Esophagus muscularis mucosa (tissue), 4 donors: ENCODE results near the gene KIAA1210. TPM values are rescaled to one million over a fixed set of nuclear protein-coding genes. Genes with fewer than 3 reads are reported as not detected.

Experiments used
- DNase-seq: peaks from one replicate; pipeline ENCODE4 v3.0.0-alpha.2; 2017; ENCODE audit errors: extremely low spot score
- H3K27ac ChIP-seq, 4 donors: fragments of 200-600 bp; sonication (generic); replicated peaks in 1 of 4; 1 replicate in 3 of 4; 2 replicates in 1 of 4; pipeline ENCODE4 v1.5.1; 2016 to 2019; ENCODE audit warnings: mild to moderate bottlenecking in 1 of 4
- H3K27me3 ChIP-seq, 4 donors: fragments of 200-600 bp; sonication (generic); one replicate each; pipeline versions ENCODE4 v1.5.1 to v1.6.0; 2016 to 2019
- H3K36me3 ChIP-seq, 4 donors: fragments of 200-600 bp; sonication (generic); one replicate each; pipeline ENCODE4 v1.5.1; 2016 to 2019
- H3K4me1 ChIP-seq, 4 donors: fragments of 200-600 bp; sonication (generic); one replicate each; pipeline ENCODE4 v1.5.1; 2016 to 2019
- H3K4me3 ChIP-seq, 4 donors: fragments of 200-600 bp; sonication (generic); 1 replicate in 2 of 4; 2 replicates in 2 of 4; pipeline ENCODE4 v1.5.1; 2016 to 2019; ENCODE audit warnings: mild to moderate bottlenecking in 4 of 4, moderate library complexity in 1 of 4
- H3K9me3 ChIP-seq, 4 donors: fragments of 200-600 bp; sonication (generic); 1 replicate in 3 of 4; 2 replicates in 1 of 4; pipeline ENCODE4 v1.5.1; 2016 to 2019
- CTCF ChIP-seq, 3 experiments: fragments of 200-600 bp in 2 of 3; fragments of 450-650 bp in 1 of 3; sonication (generic) in 2 of 3; IDR thresholded peaks; one replicate each; pipeline ENCODE4 v1.5.1; 2017 to 2019; ENCODE audit warnings: antibody characterized with exemption in 3 of 3, mild to moderate bottlenecking in 2 of 3, moderate library complexity in 1 of 3
- EP300 ChIP-seq: sonication (generic); formaldehyde crosslinking; IDR thresholded peaks from one replicate; pipeline ENCODE4 v1.6.1; 2017; ENCODE audit warnings: antibody characterized with exemption
- POLR2A ChIP-seq: fragments of 450-650 bp; IDR thresholded peaks from one replicate; pipeline ENCODE4 v1.6.1; 2017; ENCODE audit warnings: antibody characterized with exemption, moderate library complexity, mild to moderate bottlenecking, low read depth
- POLR2AphosphoS5 ChIP-seq, 2 donors: sonication (generic); formaldehyde crosslinking; IDR thresholded peaks; one replicate each; pipeline ENCODE4 v1.6.1; 2017; ENCODE audit warnings: antibody characterized with exemption in 2 of 2
- WGBS: methylation state at CpG from one replicate; pipeline ENCODE4 v1.1.5; 2018; 5-methylcytosine and 5-hydroxymethylcytosine counted together
- intact Hi-C: fragments of 100-400 bp; cut with DNase I; formaldehyde crosslinking; loops from one replicate; pipeline ENCODE4 v1.15.1; 2023
- total RNA-seq, 4 donors: library from RNA; depleted of rRNA; stranded (reverse); fragments of >200 nt; gene quantifications; one replicate each; pipeline versions ENCODE4 v1.1.0 to v1.2.1, GENCODE V29; 2016

Gene KIAA1210
- total RNA-seq, 4 donors from 2014 or later = not detected

- 73% methylated on average over 1 of the region's 1 CpG for WGBS
- intact Hi-C loops = no loop called here
- Histone ChIP-seq H3K4me3 (no peak overlapping the region), H3K4me1 (no peaks in the 10 kb centered on the region), H3K9me3 (peaks cover 0 to 3% (median 0%) of the 10 kb centered on the region in 4 donors), H3K27ac (no peak overlapping the region), H3K27me3 (no peaks in the 10 kb centered on the region), H3K36me3 (no peaks in the 10 kb centered on the region)
- TF ChIP-seq CTCF (IDR thresholded peaks at IDR 0.05) (no peak), POLR2AphosphoS5 (IDR thresholded peaks at IDR 0.05) (no peak), POLR2A (no peak), EP300 (no peak)
- no peak for DNase-seq
These were observed 98.8 kb downstream of the KIAA1210 start for GRCh38 chrX:119028733-119029330.

Other genes starting within 250 kb of the KIAA1210 start
- gene LONRF3, start 153.2 kb downstream of the KIAA1210 start, total RNA-seq = 10 to 100 TPM; 14.3 to 19.9 (median 17.5) TPM
- not detected for gene CT47C1, start 54.8 kb downstream of the KIAA1210 start, total RNA-seq
- gene PGRMC1, start 108.5 kb upstream of the KIAA1210 start, total RNA-seq = 100 to 1,000 TPM in 3 of 4 donors, 10 to 100 TPM in 1; 94.7 to 152 (median 138) TPM